Stimulated activated CD4-positive, alpha-beta T cell treated with anti-CD3 and anti-CD28 coated beads, Interleukin-4, amount 100 ng/mL, for 1 hour (primary cell): Measurements from ENCODE around the gene PDLIM7.
A peak's percentile ranks its signal among the peaks of the same experiment; 100 is the strongest.
"Not testable (repeated sequence)": the region's sequence is repeated elsewhere in the genome, so short reads cannot be mapped to it uniquely, and the experiment has no call there.

ENCODE experiments used
- DNase-seq: peaks from one replicate; pipeline ENCODE4 v3.0.0-alpha.2; 2020

Gene PDLIM7

DNA sequence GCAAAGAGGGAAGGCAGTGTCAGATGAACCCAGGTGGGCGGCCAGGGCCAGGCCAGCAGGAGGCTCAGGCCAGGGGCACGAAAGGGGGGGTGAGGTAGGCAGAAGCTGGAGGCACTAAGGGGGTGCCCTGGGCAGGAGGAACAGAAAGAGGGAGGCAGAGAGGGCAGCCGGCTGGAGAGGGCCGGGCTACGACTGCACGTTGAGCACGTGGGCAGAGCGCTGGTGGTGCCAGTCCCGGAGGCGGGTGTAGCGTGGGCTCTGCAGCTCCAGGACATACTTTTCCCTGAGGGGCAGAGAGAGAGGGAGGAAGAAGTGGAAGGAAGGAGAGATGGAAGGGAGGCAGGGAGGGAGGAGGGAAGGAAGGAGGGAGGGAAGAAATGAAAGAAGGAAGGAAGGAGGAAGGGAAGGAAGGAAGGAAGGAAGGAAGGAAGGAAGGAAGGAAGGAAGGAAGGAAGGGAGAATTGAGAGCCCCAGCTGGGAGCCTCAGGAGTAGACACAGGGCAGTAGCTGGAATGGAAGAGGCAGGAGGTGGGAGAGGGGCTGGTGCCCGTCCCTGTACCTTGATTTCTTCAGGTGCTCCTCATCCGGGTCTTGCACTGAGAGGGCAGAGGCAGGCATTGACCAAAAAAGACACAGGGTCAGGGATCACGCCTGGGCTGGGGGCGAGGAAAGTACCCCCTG is 7.0 kb downstream of the PDLIM7 start:
- DNase-seq: no peak

DNA sequence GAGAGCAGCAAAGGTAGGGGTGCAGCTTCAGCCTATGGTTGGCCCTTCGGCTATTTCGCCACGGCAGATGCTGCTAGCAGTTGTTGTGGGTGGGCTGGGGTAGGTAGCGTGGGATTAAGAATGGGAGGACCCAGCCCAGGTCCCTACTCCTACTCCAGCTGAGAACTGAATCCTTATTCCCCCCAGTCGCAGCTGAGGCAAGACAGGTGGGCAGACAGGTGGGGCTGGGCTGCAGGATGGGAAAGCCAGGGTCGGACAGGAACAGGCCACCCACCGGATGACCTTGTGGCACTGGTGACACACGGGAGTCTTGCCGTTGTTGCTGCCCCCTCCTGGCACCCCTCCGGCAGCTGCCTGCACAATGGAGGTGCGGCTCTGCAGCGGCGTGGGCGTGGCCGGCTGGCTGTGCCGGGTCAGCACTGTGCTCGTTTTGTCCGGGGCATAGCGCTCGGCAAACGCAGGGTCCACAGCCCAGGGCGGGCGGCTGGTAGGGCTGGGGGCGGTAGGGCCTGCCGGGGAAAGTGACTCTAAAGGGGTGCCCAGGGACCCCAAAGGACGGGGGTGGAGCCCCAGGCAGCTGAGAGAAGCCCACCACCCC is 8.2 kb downstream of the PDLIM7 start:
- DNase-seq: no peak

DNA sequence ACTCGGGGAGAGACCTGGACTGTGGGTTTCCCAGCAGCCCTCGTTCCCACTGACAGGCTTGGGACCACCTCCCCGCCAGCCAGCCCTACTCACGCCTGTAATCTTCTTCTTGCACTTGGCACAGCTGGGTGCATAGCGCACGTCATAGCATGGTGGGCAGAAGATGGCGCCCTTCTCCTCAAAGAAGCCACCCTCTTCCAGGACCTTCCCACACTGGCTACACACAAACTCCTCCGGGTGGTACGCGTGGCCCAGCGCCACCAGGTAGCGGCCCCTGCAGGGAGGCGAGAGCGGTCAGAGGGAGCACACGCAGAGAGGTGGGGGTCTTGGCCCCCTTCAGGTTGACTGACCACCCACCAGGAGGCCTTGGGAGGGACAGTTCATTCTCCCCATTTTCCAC is 9.4 kb downstream of the PDLIM7 start:
- no peak for DNase-seq

DNA sequence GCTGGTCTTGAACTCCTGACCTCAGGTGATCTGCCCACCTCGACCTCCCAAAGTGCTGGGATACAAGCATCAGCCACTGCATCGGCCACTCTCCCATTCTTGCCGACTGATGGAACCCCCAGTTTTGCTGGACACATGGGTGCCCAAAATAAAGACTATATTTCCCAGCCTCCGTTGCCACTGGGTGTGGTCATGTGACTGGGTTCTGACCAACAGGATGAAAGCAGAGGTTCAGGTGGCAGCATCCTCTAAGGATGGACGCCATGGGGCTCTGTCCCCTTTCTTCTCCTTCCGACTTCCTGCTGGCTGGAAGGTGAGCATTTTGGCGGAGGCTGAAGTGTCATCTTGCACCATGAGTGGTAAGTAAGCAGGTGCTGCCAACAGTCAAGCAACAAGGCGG is 10.3 kb downstream of the PDLIM7 start:
- no peak for DNase-seq

DNA sequence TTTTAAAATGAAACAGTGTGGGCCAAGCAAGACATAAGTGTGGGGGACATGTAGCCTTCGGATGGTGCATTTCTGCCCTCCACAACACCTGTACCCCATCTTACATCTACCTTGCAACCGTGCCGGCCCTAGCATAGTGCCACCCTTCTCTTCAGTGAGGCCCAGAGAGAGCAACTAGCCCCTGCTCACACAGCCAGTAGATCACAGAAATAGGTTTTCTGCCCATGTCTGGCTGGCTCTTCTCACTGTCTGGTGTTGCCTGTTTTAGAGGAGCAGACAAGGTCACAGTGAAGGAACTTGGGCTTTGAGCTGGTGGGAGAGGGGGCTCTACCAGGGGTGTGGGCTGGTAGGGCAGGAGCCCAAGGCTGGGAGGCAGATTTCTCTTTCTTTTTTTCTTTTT is 11.1 kb downstream of the PDLIM7 start:
- DNase-seq: no peak

DNA sequence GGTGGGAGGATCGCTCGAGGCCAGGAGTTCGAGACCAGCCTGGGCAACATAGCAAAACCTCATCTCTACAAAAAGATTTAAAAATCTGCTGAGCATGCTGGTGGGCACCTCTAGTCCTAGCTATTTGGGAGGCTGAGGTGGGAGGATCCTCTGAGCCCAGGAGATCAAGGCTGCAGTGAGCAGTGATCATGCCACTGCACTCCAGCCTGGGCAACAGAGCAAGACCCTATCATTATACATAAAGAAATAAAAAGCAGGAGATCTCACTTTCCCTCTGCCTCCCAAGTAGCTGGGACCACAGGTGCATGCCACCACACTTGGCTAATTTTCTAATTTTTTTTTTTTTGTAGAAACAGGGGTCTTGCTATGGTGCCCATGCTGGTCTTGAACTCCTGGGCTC is 11.7 kb downstream of the PDLIM7 start:
- DNase-seq: not testable (repeated sequence)

DNA sequence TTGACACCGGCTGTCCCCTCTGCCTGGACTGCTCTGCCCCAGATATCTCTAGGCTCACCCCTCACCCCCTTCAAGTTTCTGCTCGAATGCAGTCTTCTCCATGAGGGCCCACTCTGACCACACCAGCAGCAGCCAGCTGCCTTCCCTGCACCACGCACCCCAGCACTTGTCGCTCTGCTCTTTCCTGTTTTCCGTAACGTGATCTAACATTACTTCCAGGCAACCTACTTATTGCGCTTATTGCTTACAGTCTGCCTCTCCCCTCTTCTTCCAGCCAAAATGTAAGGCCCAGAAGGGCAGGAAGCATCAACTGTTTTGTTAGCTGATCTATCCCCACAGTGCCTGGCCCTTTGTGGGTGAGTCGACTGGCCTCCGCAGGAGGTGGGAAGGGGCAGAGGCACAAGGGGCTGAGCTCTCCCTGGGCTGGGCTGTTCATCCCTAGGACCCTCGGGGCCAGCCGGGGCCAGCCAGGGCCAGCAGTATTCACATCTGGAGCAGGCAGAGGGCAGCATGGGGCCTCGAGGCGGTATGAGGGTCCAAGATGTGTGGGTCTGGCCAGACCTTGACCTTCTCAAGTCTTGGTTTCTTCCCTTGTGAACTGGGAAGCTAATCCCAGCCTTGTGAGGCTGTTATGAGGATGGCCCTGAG is 12.4 kb downstream of the PDLIM7 start:
- no peak for DNase-seq

DNA sequence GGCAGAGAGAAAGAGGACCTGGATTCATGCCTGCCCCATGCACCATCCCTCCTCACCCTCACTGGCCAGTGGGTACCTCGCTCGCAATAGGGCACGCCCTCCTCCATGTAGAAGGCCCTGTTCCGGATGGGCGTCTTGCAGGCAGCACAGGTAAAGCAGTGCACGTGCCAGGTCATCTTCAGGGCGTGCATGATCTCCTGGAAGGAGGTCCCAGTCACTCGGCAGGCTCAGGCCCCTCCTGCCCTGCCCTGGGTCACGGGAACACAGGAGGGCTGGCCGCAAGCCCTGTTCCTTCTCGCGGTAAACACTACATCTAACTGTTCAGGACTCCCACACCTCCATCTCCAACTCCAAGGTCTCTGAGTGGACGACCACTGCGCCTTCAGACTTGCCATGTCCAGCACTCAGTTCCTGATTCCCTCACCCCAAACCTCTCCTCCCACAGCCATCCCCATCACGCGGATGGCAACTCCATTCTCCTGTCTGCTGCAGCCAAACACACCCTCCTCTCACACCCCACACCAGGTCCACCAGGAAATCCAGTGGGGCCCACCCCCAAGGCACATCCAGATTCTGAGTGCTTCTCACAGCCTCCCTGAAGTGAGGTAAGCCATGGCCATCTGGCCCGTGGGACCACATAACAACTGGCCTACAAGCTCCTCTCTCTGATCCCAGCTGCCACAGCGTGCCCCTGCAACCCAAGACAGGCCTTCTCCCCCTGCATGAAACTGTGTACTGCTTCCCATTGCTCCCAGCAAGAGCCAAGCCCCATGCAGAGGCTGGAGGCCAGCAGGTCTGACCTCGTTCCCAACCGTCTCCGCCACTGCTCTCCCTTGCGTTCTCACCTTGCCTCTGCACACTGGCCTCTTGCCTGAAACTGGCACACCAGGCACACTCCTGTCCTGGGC is 13.2 kb downstream of the PDLIM7 start:
- no peak for DNase-seq

DNA sequence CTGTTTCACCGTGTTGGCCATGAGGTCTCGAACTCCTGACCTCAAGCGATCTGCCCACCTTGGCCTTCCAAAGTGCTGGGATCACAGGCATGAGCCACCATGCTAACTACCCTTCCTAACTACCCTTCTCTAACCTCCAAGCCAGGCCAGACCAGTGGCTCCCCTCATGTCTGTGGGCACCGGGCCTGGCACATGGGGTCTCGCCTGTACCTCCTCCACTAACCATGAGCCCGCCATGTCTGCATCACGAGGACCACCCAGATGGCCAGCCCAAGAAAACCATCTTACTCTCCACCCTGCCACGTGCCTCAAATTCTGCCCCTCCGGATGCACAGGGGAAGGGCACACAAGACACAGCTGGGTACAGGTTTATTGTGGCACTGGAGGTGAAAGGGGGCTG is 14.4 kb downstream of the PDLIM7 start:
- no peak for DNase-seq

DNA sequence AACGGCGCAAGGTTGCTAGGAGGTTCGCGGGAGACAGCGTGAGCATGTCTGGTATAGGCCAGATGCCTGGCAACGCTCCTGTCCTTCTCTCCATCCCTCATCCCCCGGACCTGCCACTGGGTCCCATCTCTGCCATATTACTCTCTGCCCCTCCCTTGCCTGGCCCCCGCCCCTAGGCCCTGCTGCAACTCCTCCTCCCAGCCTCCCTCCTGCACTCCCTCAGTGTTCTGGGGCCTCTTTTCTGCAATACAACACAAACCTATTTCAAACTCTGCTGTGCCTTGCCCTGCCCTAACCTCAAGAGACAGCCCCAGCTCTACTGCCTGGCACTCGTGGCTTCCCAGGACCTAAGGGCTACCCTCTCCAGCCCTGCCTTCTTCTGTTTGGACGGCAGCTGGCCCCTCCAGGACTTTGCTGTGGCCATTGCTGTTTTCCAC is 15.0 kb downstream of the PDLIM7 start:
- no peak for DNase-seq

DNA sequence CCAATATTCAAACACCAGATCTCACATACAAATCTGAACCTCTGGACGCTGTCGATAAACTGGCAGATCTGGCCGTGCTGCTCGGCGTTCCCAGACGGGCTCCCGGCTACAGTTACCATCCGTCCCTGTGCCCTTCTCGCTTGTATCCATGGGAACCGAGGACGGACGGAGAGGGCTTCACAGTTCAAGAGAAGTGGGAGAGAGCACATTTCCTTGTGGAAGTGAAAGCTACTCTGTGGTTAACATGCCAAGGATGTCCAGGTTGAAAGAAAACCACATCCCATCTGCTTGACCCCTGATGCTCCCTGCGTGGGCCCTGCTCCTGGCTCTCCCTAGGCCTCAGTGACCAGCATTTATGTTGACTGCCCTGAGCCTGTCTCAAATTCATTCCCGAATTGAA is 17.6 kb downstream of the PDLIM7 start:
- no peak for DNase-seq

DNA sequence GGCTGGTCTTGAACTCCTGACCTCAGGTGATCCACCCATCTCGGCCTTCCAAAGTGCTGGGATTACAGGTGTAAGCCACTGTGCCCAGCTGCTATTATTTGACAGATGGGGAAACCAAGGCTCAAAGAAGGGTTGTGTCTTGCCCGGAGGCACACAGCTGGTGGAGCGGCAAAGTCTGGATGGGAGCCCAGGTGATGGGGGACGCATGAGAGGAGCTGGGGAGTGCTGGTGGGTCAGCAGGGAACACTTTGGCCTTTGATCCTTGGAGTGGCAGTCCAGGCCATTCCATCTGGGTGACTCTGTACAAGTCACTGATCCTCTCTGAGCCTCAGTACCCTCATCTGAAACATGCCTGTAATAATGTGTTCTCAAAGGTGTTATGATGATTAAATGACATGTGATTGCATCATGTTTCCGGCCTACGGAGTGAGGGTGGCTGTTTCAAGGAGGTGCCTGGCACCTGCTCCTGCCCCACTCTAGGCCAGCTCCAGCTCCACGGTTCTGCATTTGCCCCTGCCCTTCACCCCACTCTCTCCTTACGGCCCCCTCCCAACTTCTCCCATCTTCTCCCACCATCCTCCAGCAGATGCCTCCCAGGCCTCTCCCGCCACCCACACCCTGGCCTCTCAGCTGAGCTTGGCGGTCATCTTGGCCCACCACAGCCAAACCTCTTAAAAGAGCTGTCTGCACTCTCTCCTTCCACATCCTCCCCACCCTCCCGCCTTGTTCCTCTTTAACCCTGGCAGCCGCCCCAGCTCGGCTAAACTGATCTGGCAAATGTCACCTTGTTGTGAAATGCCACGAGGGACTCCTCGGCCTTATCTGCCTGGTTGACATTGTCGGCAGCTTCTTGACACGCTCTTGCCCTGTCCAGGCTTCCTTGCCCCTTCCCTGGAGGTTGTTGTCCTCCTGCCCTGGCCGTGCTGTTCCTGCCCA is 18.4 kb downstream of the PDLIM7 start:
- DNase-seq: no peak

DNA sequence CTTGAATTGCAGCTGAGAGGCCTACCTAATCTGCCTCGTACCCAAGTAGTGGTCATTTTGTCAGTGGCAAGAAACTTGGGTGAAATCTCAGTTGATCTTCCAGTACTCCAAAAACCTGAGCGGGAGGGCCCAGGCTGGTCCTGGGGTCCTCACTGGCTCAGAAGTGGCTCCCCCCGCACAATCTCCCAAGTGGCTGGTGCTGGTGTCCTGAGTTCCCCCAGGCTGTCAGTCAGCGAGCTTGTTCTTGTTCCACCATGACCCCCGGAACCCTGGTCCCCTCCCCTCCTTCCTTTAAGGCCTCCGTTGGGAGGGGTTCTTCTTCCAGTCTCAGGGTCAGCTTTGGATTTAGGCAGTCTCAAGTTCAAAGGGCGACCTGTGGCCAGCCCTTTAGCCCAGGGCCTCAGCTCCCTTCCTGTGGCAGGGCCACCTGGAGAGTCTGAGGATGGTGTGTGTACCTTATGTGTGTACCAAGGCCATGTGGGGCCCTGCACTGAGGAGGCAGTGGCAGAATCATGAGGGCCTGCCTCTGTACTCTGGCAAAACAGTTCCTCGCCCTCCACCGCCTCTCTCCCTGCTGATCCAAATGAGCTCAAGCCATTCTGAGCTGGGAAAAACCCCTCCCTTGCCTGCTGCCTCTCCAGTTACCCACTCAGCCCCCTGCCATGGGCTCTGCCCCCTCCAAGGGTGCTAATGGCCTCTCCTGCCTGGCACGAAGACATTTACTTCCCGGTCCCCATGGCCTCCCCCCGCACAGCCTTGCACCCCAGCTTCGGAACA is 19.5 kb downstream of the PDLIM7 start:
- DNase-seq: no peak

DNA sequence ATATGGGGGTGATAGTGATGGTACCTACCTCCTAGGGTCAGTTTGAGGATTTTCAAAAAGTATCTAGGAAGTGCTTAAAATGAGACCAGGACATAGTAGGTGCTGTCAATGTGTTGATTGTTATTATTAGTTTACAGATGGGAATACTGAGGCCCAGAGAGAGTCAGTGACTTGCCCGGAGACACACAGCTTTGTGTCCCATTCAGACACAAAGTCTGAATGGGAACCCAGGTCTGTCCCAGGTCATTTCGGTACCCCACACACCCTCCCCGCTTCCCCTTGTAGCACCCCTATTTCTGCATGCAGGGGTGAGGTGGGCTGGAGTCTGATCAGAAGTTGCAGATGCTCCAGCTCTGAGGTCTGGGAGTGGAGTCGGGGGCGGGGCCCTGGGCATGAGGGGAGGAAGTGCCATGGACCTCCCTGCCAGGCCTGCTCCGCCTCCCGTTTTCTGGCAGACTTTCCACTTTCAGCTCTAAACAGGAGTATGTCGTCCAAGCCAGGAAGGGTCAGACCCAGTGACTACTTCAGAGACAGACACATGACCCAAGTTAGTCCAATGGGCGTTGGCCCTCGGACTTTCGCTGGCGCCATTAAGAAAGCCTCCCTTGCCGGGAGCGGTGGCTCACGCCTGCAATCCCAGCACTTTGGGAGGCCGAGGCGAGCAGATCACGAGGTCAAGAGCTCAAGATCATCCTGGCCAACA is 20.7 kb downstream of the PDLIM7 start:
- no peak for DNase-seq

DNA sequence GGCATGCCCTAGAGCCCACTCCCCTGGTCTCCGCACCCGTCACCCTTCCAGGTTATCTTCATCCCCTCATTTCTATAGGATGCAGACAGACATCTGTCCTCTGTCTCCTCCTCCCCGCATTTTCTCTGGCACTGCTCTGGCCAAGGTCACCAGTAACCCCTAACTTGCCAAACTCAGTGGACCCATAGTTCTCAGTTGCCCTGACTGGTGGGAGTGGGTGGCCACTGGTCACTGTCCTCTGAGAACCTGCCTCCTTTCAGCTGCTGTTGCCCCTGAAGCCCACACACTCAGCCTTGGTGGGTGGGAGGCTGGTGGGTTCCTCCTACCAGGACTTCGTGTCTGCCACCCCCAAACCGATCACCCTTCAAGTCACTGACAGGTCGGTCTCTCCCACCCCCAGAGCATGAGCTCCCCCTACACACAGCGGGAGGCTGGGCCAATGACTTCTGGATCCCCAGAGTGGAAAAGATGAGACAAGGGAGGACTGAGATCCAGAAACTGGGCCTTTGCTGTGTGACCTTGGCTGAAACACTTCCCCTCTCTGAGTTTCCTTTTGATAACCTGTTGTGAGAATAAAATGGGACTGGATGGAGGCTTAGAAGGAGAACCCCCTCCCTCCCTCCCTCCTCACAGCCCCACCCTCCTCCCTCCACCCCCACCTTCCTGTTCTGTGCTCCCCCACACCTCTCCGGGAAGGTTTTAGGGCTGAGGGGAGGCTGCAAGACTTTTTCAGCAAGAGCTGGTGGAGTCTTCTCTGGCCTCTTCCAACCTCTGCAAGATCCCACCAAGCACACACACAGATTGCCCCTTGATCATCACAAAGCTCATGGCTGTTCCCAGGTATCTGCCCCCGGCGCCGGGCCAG is 21.6 kb downstream of the PDLIM7 start:
- DNase-seq: no peak

DNA sequence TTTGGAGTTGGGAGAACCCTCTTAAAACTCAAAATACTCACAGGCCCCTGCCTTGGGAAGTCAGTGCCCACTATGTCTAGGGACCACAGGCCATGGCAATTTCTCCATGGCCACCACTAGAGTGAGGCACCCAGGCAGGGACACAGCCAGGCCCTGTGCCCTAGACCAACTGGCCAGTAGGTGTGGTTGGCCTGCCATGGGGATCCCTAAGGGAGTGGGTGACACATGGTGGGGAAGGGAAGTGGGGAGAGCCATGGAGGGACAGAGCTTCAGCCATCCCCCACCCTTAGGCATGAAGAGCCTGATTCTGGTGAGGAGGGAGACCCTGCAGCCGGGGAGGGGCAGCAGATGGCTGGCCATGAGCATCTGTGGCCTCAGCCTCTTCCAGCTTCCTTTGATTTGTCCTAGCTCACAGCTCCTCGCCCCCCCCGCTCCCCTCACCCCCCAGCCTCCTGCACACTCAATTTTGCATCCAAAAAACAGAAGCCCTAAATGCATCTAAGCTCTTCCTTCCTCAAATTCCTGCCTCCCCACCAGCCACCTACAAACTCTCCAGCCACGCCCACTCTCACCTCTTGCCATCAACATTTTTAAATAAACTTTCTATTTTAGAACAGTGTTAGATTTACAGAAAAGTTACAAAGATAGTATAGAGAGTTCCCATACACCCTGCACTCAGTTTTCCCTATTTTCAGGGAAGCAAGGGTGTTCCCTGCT is 22.4 kb downstream of the PDLIM7 start:
- no peak for DNase-seq

DNA sequence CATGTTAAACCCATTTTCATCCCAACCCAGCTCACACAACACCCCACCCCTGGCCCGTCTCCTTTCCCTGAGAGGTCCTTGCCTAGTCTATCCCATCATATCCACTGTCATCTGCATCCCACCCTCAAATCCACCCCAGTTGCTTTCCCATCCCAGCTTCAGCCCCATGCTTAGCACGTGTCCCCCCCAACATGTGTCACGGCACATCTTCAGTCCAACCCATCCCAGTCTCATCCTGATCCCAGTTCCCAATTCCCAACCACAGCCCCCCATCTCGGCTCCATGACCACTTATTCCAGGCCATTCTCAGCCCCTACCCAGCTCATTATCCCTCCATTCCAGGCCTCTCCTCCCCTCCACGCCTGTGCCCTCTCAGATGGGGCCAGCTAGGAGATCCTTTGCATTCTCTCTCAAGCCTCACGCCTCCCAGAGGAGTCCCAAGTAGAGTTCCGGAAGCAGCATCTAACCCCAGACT is 23.4 kb downstream of the PDLIM7 start:
- DNase-seq: no peak

DNA sequence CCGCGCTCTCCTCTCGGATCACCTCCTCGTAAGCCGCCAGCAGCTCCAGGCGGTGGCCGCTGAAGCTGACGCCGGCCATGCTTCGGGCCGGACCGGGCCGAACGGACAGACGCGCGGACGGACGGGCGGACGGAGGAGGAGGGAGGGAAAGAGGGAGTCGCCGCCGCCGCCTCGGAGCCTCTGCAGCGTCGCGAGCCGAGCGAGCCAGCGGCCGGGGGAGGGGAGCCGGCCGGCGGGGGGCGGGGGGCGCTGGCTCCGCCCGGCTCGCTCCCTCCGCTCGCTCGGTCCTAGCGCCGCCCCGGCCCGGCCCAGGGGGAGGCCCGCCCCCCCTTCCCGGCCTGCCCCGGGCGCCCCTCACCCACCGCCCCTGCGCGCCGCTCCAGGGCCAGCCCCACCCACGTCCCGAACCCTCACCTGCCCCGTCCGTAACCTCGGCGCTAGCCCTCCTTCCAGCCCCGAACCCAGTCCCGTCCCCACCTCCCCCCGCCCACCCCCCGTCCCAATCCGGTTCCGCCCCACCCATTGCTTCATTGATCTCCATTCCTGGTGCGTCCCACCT is 23.9 kb downstream of the PDLIM7 start, which contains the start of gene DBN1:
Gene DBN1 (minus strand): TSS at position 192 of the 559 bp plus-strand sequence. CDS start 113 bp downstream, at position 79.
- DNase-seq: peak; percentile 30
